AML-193 (cell line): ENCODE results near the gene DNTT.
A peak's percentile ranks its signal among the peaks of the same experiment; 100 is the strongest.

ENCODE experiments used
- DNase-seq, 2 experiments: peaks; one replicate each; lab custom pipeline; 2025; lab: John Stamatoyannopoulos, UW

DNTT gene

DNA sequence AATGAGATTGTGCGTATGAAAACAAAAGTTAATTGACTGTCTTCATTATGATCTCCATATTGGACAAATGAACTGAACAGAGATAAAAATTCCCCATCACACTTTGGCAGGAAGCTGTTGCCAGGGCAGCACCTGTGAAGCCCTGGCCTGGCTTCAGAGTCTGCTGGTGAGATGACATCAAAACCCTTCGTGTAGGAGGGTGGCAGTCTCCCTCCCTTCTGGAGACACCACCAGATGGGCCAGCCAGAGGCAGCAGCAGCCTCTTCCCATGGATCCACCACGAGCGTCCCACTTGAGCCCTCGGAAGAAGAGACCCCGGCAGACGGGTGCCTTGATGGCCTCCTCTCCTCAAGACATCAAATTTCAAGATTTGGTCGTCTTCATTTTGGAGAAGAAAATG, at the start of gene DNTT:
DNTT (plus strand) TSS at position 205 of the 400 bp plus-strand sequence; CDS start at position 269, 64 bp downstream.
- DNase-seq, result no peak

DNA sequence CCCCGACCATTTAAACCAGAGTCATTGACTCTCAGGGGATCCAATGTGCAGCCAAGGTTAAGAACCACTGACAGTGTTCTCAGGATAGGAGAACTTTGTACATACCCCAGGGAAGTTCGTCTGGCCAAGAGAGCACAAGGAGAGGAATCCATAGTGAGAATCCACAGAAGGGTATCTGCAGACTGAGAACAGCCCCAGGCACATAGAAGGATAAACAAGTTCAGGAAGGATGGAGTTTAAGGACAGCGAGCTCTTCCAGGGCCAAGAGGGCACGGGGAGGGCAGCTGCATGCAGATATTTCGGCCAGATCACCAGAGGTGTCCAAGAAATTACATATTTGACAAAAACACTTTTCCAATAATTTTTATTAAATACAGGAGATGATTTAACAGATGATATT, 49.3 kb upstream of the DNTT start:
- no peak for DNase-seq

- no peak for DNase-seq
Observed at GRCh38 chr10:96255549-96256333, 48.5 kb upstream of the DNTT start.

DNA sequence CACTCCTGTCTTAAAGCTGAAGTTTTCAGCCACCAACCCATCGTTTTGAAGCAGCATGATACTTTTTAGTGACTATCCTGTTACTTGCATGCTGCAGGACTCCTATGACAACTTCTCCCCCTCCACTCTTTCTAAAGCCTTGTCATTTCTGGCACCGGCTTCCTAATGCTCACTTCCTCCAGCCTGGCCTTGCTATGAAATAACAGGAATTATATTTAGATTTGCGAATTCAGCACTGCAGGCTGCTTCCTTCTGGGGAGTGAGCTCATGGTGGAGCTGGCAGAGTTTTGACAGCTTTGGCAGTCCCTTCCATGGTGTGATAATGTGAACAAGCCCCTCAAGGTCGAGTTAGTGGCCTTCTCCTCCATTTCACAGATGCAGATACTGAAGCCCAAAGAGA, 46.3 kb upstream of the DNTT start:
- no peak for DNase-seq

DNA sequence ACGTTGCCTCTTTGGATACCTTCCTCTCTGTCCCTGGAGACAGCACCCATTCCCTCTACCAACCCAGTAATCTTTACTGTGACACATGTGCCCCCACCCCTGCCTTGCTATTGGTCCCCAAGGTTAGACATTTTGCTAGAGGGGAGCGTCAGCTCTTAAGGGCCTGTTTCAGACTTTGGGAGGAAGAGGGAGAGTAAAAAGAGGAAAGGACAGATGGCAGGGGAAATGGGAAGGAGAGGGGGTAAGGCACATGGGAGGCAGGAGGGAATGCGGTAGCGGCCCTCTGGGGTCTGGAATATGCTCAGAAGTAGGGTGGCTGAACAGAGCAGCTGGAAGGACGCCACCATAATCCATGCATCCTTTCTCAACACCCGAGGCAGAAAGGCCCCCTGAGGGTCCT, 45.1 kb upstream of the DNTT start:
- no peak for DNase-seq

DNA sequence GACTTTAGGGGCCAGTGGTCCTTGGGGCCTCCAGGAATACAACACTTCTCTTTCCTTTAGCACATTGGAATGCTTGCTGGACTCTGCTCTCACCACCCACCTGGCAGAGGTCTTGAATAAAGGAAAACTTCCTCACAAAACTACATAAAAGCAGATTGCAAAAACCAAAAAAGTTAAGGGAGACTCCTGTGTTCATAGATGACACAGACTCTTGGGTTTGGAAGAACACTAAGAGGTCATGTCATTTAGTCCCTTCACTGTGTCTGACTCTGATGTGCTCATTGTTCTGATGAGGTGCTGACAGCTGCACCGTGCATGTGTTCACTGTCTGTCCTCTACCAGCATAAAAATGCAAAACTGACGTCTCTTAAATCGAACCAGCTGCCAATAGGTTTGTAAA, 44.2 kb upstream of the DNTT start:
- no peak for DNase-seq

- DNase-seq, result no peak
Observed at GRCh38 chr10:96261132-96261531, 43.1 kb upstream of the DNTT start.

DNA sequence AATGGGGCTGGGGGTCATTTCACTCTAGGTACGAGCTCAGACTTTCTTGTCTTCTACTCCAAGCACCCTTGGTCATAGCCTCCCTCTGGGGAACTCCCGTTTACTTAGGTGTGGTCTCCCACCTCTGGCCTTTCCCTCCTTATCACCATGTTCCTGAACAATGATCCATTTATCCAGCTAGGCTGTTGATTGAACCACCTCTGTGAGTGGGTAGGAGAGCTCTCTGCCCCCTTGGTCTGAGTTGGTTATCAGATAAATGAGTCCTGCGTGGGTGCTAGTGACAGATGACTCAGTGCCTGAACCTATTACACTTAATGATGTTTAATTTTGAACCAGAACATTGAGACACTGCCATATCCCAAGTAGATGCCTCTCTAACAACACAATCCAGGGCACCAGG, 42.3 kb upstream of the DNTT start:
- DNase-seq, result no peak

DNA sequence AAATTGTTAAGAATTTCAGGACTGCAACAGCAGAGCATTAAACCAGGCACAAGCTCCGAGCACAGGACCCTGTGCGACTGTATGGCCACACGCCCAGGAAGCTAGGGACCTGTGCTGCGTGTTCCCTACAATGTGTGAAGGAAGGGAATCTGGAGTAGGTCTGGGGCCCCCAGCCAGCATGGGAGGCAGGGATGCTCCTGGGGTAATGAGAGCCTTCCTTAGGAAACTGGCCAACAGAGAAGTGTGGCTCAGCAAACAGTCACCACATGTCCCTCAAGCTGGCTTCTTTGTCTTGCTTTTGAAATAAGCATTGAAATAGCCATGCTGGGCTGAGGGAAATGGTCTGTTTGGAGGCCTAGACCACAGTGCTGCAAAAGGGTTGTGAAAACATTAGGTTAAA, 41.1 kb upstream of the DNTT start:
- DNase-seq, result no peak

GRCh38 chr10:96263669-96264068, 40.6 kb upstream of the DNTT start:
- DNase-seq, result no peak

DNA sequence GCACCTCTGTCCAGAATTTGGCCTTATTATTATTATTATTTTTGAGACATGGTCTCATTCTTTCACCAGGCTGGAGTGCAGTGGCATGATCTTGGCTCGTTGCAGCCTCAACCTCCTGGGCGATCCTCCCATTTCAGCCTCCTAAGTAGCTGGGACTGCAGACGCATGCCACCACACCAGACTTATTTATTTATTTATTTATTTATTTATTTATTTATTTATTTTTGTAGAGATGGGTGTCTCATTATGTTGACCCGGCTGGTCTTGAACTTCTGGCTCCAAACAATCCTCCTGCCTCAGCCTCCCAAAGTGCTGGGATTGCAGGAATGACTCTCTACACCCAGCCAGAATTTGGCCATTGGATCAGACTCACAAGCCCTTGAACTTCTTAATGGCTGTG, 39.3 kb upstream of the DNTT start:
- no peak for DNase-seq

GRCh38 chr10:96266118-96266770, 38.0 kb upstream of the DNTT start:
- DNase-seq, result no peak

GRCh38 chr10:96267234-96267705, 37.0 kb upstream of the DNTT start:
- DNase-seq, result no peak

- DNase-seq, result no peak
Observed at GRCh38 chr10:96268341-96268909, 35.8 kb upstream of the DNTT start.

GRCh38 chr10:96269438-96270300, 34.6 kb upstream of the DNTT start:
- DNase-seq, result no peak

DNA sequence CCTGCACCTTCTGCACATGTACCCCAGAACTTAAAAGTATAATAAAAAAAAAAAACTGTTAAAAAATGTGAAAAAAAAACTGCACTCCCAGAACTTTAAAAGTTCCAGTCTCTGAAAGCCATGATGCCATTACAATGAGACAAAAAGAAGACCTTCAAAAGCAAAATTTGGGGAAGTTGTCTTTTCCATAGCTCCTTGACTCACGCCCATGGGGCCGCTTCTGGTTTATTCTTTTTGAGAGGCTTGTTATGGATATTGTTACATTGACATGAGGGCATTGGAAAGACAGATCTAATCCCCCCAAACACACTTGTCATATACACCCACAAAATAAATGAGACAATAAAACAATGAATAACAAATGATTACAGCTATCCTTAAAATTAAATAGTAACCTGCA, 33.7 kb upstream of the DNTT start:
- DNase-seq, result no peak

DNA sequence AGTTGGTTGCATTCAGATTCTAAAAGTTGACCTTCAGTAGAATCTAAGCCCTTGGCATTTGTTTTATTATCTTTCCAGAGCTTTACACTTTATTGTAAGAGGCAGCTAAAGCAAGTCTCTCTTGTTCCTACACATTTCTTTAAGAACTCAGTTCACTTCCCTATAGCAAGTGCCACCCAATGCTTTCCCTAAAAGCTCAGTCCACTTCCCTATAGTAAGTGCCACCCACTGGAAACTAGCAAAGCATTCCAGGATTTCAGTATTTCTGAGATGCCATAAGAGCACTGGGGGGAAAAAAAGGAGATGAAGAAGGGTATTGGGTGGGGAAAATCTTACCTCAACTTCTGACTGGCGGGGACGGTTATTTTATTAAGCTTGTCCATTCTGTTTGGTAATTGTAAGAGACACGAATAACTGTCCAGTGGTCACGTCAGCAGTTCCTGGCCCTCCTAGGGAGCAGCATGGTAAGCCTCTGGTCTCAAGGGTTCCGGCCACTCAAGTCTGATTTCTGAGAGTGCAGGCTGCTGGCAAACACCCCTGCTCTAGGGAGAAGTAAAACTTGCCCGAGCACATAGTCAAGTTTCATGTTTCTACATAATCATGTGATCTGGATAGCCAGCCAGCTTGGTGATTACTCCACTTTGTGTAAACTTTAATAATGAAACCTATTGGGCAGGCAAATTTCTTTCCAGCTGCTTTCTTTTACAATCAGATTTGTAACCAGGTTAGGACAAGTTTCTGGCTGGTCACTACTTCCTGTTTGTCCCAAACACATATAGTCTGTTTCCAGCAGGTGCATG, 33.0 kb upstream of the DNTT start, which contains the start of gene BLNK:
BLNK (minus strand) TSS at position 554 of the 800 bp plus-strand sequence; CDS start at position 383, 171 bp downstream.
- peak; percentile 22 to 40 for DNase-seq

DNA sequence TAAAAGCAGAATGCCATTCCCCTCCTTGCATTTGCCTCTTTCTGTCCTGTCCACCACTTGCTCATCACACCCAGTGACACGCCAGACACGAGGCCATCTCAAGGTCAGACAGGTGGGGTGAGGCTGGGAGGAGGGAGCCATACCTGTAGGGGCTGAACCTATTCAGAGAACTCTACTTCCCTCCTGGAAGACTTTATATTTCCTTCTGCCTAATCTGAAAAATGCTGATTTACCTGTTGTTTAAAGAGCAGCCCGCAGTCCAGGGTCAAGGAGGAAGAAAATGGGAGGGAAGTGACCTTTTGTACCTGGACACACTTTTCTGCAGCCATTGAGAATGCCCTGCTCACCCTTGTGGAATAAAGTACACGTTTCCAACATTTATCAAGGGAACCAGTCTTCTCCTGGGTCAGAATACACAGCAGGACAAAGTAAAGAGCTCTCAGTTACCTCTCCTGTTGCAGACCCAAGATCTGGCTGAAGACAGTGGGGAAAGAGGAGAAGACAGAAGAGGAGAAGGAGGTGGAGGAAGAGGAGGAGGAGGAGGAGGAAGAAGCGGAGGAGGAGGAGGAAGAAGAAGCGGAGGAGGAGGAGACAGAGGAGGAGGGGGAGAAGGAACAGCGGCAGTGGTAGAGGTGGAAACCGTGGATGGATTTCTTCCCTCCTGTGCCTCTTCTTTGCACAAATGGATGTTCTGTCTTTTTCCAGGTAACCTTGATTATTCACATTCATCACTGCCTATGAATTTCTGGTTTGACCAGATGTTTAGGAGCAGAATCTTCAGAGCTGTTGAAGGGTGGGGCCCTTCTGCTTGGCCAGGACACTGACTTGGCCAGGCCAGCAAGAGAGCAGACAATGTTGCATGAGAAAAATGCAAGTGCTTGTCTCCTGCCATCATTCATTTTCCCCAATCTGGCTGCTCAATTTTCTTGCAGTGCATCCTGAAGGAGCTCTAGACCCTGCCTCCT, 31.6 kb upstream of the DNTT start:
- DNase-seq, result no peak

DNA sequence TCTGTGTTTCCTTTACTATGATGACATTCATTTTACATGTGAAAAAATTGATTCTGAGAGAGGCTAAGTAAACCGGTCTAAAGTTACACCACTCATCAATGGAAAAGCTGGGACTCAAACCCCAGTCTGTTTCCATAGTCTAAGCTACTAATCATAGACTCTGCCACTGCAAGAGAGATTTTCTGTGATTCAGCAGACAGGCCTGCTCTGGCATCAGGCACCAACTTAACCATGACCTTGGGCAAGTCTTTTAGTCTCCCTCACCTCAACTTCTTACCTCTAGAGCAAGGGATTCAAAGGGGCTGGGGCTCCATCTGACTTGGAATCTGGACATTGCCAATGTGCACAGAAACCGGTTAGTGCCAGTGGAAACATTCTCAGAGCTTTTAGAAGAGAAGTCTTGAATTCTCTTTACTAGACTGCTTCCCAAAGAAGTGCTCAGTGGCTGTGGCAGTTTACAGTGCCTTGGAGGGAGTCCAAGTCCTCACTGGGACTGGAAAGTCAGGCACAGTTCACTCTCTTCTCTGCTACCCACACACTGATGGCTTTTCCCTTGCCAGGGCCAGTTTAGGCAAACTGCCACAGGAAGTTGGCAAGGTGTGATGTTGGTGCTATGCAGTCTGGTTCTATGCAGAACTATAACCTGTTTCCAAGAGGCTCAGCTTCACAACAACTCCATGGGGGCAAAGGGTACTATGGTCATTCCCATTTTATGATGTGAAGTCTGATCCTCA, 28.4 kb upstream of the DNTT start:
- no peak for DNase-seq
